Measurements from ENCODE around the gene MAP4.

MAP4 gene

GRCh38 chr3:47961036-47961435, 55.2 kb downstream of the MAP4 start:
- no peak for FAIRE-seq

GRCh38 chr3:47956521-47956920, 59.7 kb downstream of the MAP4 start:
- FAIRE-seq: no peak

GRCh38 chr3:47954567-47954966, 61.6 kb downstream of the MAP4 start:
- FAIRE-seq: no peak

- no peak for FAIRE-seq
Observed at GRCh38 chr3:47950453-47951169, 65.6 kb downstream of the MAP4 start.

GRCh38 chr3:47949979-47950378, 66.2 kb downstream of the MAP4 start:
- no peak for FAIRE-seq

GRCh38 chr3:47940232-47940631, 76.0 kb downstream of the MAP4 start:
- FAIRE-seq: no peak

GRCh38 chr3:47932421-47932820, 83.8 kb downstream of the MAP4 start:
- FAIRE-seq: no peak

- FAIRE-seq: no peak
Observed at GRCh38 chr3:47930979-47931378, 85.2 kb downstream of the MAP4 start.

- FAIRE-seq: no peak
Observed at GRCh38 chr3:47916696-47917095, 99.5 kb downstream of the MAP4 start.

GRCh38 chr3:47916201-47916600, 100.0 kb downstream of the MAP4 start:
- no peak for FAIRE-seq

- no peak for FAIRE-seq
Observed at GRCh38 chr3:47912006-47912504, 104.2 kb downstream of the MAP4 start.

GRCh38 chr3:47910777-47911440, 105.3 kb downstream of the MAP4 start:
- no peak for FAIRE-seq

- FAIRE-seq: no peak
Observed at GRCh38 chr3:47910233-47910632, 106.0 kb downstream of the MAP4 start.

- FAIRE-seq: no peak
Observed at GRCh38 chr3:47909607-47910006, 106.6 kb downstream of the MAP4 start.

- no peak for FAIRE-seq
Observed at GRCh38 chr3:47908744-47909143, 107.5 kb downstream of the MAP4 start.

GRCh38 chr3:47907784-47908183, 108.4 kb downstream of the MAP4 start:
- no peak for FAIRE-seq

- no peak for FAIRE-seq
Observed at GRCh38 chr3:47902746-47903145, 113.5 kb downstream of the MAP4 start.

- FAIRE-seq: no peak
Observed at GRCh38 chr3:47901280-47901833, 114.9 kb downstream of the MAP4 start.

GRCh38 chr3:47899495-47900108, 116.6 kb downstream of the MAP4 start:
- no peak for FAIRE-seq

GRCh38 chr3:47897954-47898353, 118.3 kb downstream of the MAP4 start:
- no peak for FAIRE-seq

GRCh38 chr3:47896736-47897135, 119.5 kb downstream of the MAP4 start:
- no peak for FAIRE-seq

GRCh38 chr3:47895241-47895640, 121.0 kb downstream of the MAP4 start:
- FAIRE-seq: no peak

- FAIRE-seq: no peak
Observed at GRCh38 chr3:47892286-47893040, 123.8 kb downstream of the MAP4 start.

Measured in TTC549 (cell line).